Small intestine (tissue), 7 donors: ENCODE results near the gene PIGQ. TPM values are rescaled to one million over a fixed set of nuclear protein-coding genes. Genes with fewer than 3 reads are reported as not detected.

Source experiments
- DNase-seq, 2 donors: peaks; one replicate each; pipeline versions ENCODE4 v3.0.0 to v3.0.0-alpha.2; 2013
- FAIRE-seq: peaks from 2 replicates; lab custom pipeline; 2012; peaks lifted over from hg19 to GRCh38; lab: Jason Lieb, UNC
- H3K27ac ChIP-seq, 3 donors: one replicate each; pipeline ENCODE4 v1.5.1; 2013; ENCODE audit warnings: low read length in 2 of 3, mild to moderate bottlenecking in 2 of 3, control low read depth in 1 of 3, inconsistent platforms in 1 of 3, low read depth in 1 of 3, moderate library complexity in 1 of 3
- H3K27me3 ChIP-seq, 3 donors: one replicate each; pipeline ENCODE4 v1.6.1; 2013; ENCODE audit warnings: low read length in 3 of 3, inconsistent platforms in 1 of 3; ENCODE audit not compliant: control insufficient read depth in 3 of 3, insufficient read depth in 3 of 3
- H3K36me3 ChIP-seq, 3 donors: one replicate each; pipeline ENCODE4 v1.6.1; 2013; ENCODE audit warnings: low read length in 3 of 3, inconsistent platforms in 1 of 3, low read depth in 1 of 3, mild to moderate bottlenecking in 1 of 3, moderate library complexity in 1 of 3; ENCODE audit not compliant: control insufficient read depth in 3 of 3, insufficient read depth in 2 of 3
- H3K4me1 ChIP-seq, 3 donors: one replicate each; pipeline ENCODE4 v1.6.1; 2013; ENCODE audit warnings: low read length in 2 of 3, inconsistent platforms in 1 of 3, low read depth in 1 of 3, mild to moderate bottlenecking in 1 of 3, moderate library complexity in 1 of 3; ENCODE audit not compliant: control insufficient read depth in 3 of 3, insufficient read depth in 2 of 3
- H3K4me3 ChIP-seq, 3 donors: one replicate each; pipeline ENCODE4 v1.5.1; 2013; ENCODE audit warnings: low read length in 3 of 3, control low read depth in 1 of 3, inconsistent platforms in 1 of 3, low read depth in 1 of 3, mild to moderate bottlenecking in 1 of 3, moderate library complexity in 1 of 3
- H3K9me3 ChIP-seq, 2 donors: one replicate each; pipeline ENCODE4 v1.6.1; 2013; ENCODE audit warnings: low read depth in 1 of 2, low read length in 1 of 2; ENCODE audit not compliant: control insufficient read depth in 2 of 2, insufficient read depth in 1 of 2
- WGBS, 3 donors: extraction: QIAGEN DNeasy Blood & Tissue Kit; methylation state at CpG; one replicate each; pipeline ENCODE4 v1.1.7; 2013; 5-methylcytosine and 5-hydroxymethylcytosine counted together
- polyA plus RNA-seq, 4 donors: library from polyadenylated mRNA; stranded (reverse) in 3 of 4; unstranded in 1 of 4; fragments of 200-250 nt in 3 of 4; fragments of 120-200 nt in 1 of 4; gene quantifications; one replicate each; pipeline versions ENCODE4 v1.2.1 to v1.2.3, GENCODE V29; 2013
- donor health status: healthy with polysubstance abuse.
- donor health status: control.
- donor health status: control.
- donor health status: Bipolar disorder and iron deficiency.
- donor health status: healthy.

Gene PIGQ
- polyA plus RNA-seq, 4 donors, result 21.3 to 43.5 (median 28.0) TPM

GRCh38 chr16:630815-631405 is 61.1 kb downstream of the PIGQ start, which contains the start of gene WFIKKN1:
Gene WFIKKN1 (plus strand): TSS chr16:630985. CDS start chr16:631254, 269 bp downstream.
- peak; percentile 33 to 48 for DNase-seq
- H3K27me3 ChIP-seq, result no peaks in the 10 kb centered on the region
- no peak within 1 kb of the TSS for H3K4me3 ChIP-seq
- H3K36me3 ChIP-seq, result peaks cover 0 to 61% (median 5%) of the 10 kb centered on the region in 3 donors
- H3K27ac ChIP-seq, result no peak within 1 kb of the TSS
- H3K9me3 ChIP-seq, result no peaks in the 10 kb centered on the region
- 3 to 6% (median 4%) methylated on average over 22 to 23 of the region's 23 CpGs for WGBS, 3 donors
- H3K4me1 ChIP-seq, result peaks cover 0 to 30% (median 3%) of the 10 kb centered on the region in 3 donors
- FAIRE-seq, result no peak

GRCh38 chr16:631808-632358 is 62.1 kb downstream of the PIGQ start:
- Histone ChIP-seq H3K4me1 (peaks cover 0 to 30% (median 3%) of the 10 kb centered on the region in 3 donors), H3K36me3 (peaks cover 0 to 52% (median 3%) of the 10 kb centered on the region in 3 donors), H3K27me3 (no peaks in the 10 kb centered on the region), H3K4me3 (no peak overlapping the region), H3K9me3 (no peaks in the 10 kb centered on the region), H3K27ac (no peak overlapping the region)
- DNase-seq (no peak), FAIRE-seq (no peak)
- WGBS, 3 donors, result 45 to 57% (median 49%) methylated on average over 9 of the region's 9 CpGs

GRCh38 chr16:632486-633335 is 62.9 kb downstream of the PIGQ start:
- Histone ChIP-seq H3K27ac (no peak overlapping the region), H3K36me3 (peaks cover 0 to 44% (median 0%) of the 10 kb centered on the region in 3 donors), H3K4me3 (no peak overlapping the region), H3K4me1 (peaks cover 0 to 36% (median 3%) of the 10 kb centered on the region in 3 donors), H3K27me3 (no peaks in the 10 kb centered on the region), H3K9me3 (no peaks in the 10 kb centered on the region)
- 93 to 94% (median 94%) methylated on average over 63 to 67 of the region's 67 CpGs for WGBS, 3 donors
- DNase-seq, result no peak
- no peak for FAIRE-seq

GRCh38 chr16:633336-634050 is 63.7 kb downstream of the PIGQ start:
- 97% methylated on average over 53 to 74 of the region's 74 CpGs for WGBS, 3 donors
- peaks cover 0 to 42% (median 3%) of the 10 kb centered on the region in 3 donors for H3K4me1 ChIP-seq
- no peak for FAIRE-seq

More at GRCh38 chr16:633336-634050, 63.7 kb downstream of the PIGQ start:
- Histone ChIP-seq H3K27ac (no peak overlapping the region), H3K4me3 (no peak overlapping the region), H3K36me3 (peaks cover 0 to 36% (median 0%) of the 10 kb centered on the region in 3 donors), H3K9me3 (no peaks in the 10 kb centered on the region), H3K27me3 (no peaks in the 10 kb centered on the region)
- no peak for DNase-seq

Other genes starting within 250 kb of the PIGQ start
- gene AXIN1, start 217.2 kb upstream of the PIGQ start, polyA plus RNA-seq, result 10 to 100 TPM; 24.5 to 33.6 (median 27.6) TPM
- gene MRPL28, start 199.4 kb upstream of the PIGQ start, polyA plus RNA-seq, result 100 to 1,000 TPM in 1 of 4 donors, 10 to 100 TPM in 3; 54.2 to 112 (median 92.1) TPM
- gene PGAP6, start 188.0 kb upstream of the PIGQ start, polyA plus RNA-seq, result 10 to 100 TPM; 48.1 to 76.6 (median 64.9) TPM
- gene NME4, start 172.8 kb upstream of the PIGQ start, polyA plus RNA-seq, result 10 to 100 TPM; 13.0 to 77.2 (median 34.9) TPM
- 100 to 1,000 TPM in 2 of 4 donors, 10 to 100 TPM in 2; 46.7 to 154 (median 99.2) TPM for gene DECR2, start 168.1 kb upstream of the PIGQ start, polyA plus RNA-seq
- gene RAB11FIP3, start 144.3 kb upstream of the PIGQ start, polyA plus RNA-seq, result 100 to 1,000 TPM in 1 of 4 donors, 10 to 100 TPM in 3; 25.4 to 111 (median 37.2) TPM
- 100 to 1,000 TPM in 1 of 4 donors, 10 to 100 TPM in 3; 51.3 to 105 (median 70.2) TPM for gene CAPN15, start 42.3 kb upstream of the PIGQ start, polyA plus RNA-seq
- not detected for gene PRR35, start 9.6 kb upstream of the PIGQ start, polyA plus RNA-seq
- gene NHLRC4, start 3.0 kb upstream of the PIGQ start, polyA plus RNA-seq, result 1 to 10 TPM in 1 of 4 donors, under 1 TPM in 2, not detected in 1; 0.45 to 2.2 (median 0.79) TPM
- 10 to 100 TPM; 28.9 to 49.0 (median 34.6) TPM for gene RAB40C, start 20.1 kb downstream of the PIGQ start, polyA plus RNA-seq
- gene WFIKKN1, start 61.0 kb downstream of the PIGQ start, polyA plus RNA-seq, result 1 to 10 TPM in 3 of 4 donors, under 1 TPM in 1; 0.60 to 7.6 (median 3.6) TPM
- 100 to 1,000 TPM in 3 of 4 donors, 10 to 100 TPM in 1; 54.4 to 135 (median 113) TPM for gene METTL26, start 66.3 kb downstream of the PIGQ start, polyA plus RNA-seq
- gene MCRIP2, start 71.9 kb downstream of the PIGQ start, polyA plus RNA-seq, result 100 to 1,000 TPM in 3 of 4 donors, 10 to 100 TPM in 1; 43.4 to 279 (median 166) TPM
- 10 to 100 TPM; 15.7 to 36.5 (median 25.6) TPM for gene WDR90, start 79.4 kb downstream of the PIGQ start, polyA plus RNA-seq
- 100 to 1,000 TPM in 3 of 4 donors, 10 to 100 TPM in 1; 89.3 to 207 (median 159) TPM for gene RHOT2, start 98.2 kb downstream of the PIGQ start, polyA plus RNA-seq
- 1 to 10 TPM; 2.7 to 6.2 (median 4.7) TPM for gene RHBDL1, start 105.7 kb downstream of the PIGQ start, polyA plus RNA-seq
- gene STUB1, start 110.4 kb downstream of the PIGQ start, polyA plus RNA-seq, result 100 to 1,000 TPM in 3 of 4 donors, 10 to 100 TPM in 1; 66.2 to 122 (median 118) TPM
- 10 to 100 TPM; 23.0 to 46.2 (median 31.9) TPM for gene JMJD8, start 114.4 kb downstream of the PIGQ start, polyA plus RNA-seq
- 10 to 100 TPM in 1 of 4 donors, 1 to 10 TPM in 3; 5.4 to 11.7 (median 9.3) TPM for gene WDR24, start 120.4 kb downstream of the PIGQ start, polyA plus RNA-seq
- gene FBXL16, start 135.8 kb downstream of the PIGQ start, polyA plus RNA-seq, result 1 to 10 TPM in 3 of 4 donors, under 1 TPM in 1; 0.81 to 3.4 (median 1.2) TPM
- gene METRN, start 145.2 kb downstream of the PIGQ start, polyA plus RNA-seq, result 10 to 100 TPM in 2 of 4 donors, 1 to 10 TPM in 2; 4.9 to 14.1 (median 9.3) TPM
- 10 to 100 TPM; 23.0 to 55.5 (median 38.1) TPM for gene ANTKMT, start 151.2 kb downstream of the PIGQ start, polyA plus RNA-seq
- 1 to 10 TPM in 1 of 4 donors, under 1 TPM in 2, not detected in 1; 0.72 to 1.6 (median 0.95) TPM for gene CCDC78, start 156.5 kb downstream of the PIGQ start, polyA plus RNA-seq
- gene HAGHL, start 157.1 kb downstream of the PIGQ start, polyA plus RNA-seq, result 1 to 10 TPM; 1.4 to 4.8 (median 3.4) TPM
- gene CIAO3, start 171.0 kb downstream of the PIGQ start, polyA plus RNA-seq, result 10 to 100 TPM; 32.5 to 68.0 (median 44.7) TPM
- gene MSLN, start 190.8 kb downstream of the PIGQ start, polyA plus RNA-seq, result 10 to 100 TPM in 1 of 4 donors, 1 to 10 TPM in 3; 1.3 to 29.7 (median 4.5) TPM
- gene RPUSD1, start 218.4 kb downstream of the PIGQ start, polyA plus RNA-seq, result 10 to 100 TPM; 17.6 to 26.2 (median 21.6) TPM
- 10 to 100 TPM in 2 of 4 donors, 1 to 10 TPM in 2; 5.6 to 24.6 (median 13.5) TPM for gene CHTF18, start 218.7 kb downstream of the PIGQ start, polyA plus RNA-seq
- gene GNG13, start 230.8 kb downstream of the PIGQ start, polyA plus RNA-seq, result 1 to 10 TPM in 2 of 4 donors, under 1 TPM in 2; 0.73 to 3.0 (median 1.9) TPM